NCI-H82 (cell line): Measurements from ENCODE around the gene NUCB1.
A peak's percentile ranks its signal among the peaks of the same experiment; 100 is the strongest.

Experiments
- DNase-seq: peaks from one replicate; lab custom pipeline; 2025; lab: John Stamatoyannopoulos, UW

Gene NUCB1

DNA sequence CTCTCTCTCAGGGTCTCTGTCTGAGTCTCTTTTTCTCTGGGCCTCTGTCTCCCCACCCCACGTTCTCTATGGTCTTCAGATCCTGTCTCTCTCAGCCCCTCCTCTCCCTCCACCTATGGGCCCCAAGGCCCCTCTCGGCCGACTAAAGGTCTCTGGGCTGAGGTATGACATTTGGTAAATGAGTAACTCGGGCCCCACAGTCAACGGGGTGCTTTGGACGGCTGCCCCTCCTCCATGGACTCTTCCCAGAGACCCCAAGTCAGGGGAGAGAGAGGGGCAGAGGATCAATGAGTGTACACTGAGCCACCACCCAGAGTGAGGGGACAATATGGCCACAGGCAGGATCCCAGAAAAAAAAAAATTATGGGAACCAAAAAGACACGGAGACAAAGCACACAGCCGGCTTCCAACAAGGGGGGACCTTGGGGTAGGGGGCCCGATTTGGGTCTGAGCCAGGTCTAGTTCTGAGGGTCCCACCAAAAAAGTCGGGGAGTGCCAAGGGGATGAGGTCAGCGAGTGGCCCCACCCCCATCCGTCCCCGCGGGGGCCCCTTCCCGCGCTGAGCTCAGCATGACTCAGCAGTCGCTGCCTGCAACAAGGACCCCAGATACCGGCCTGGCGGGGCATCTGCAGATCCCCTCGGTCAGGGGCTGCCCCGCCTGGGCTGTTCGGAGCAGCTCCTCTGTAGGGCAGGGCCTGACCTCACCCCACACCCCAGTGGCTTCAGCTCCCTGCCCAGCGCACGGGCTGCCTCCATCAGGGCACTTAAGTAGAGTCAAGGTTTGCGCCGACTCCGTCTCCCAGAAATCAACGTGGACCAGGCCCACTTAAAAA is 63.5 kb downstream of the NUCB1 start:
- peak; percentile 37 for DNase-seq

DNA sequence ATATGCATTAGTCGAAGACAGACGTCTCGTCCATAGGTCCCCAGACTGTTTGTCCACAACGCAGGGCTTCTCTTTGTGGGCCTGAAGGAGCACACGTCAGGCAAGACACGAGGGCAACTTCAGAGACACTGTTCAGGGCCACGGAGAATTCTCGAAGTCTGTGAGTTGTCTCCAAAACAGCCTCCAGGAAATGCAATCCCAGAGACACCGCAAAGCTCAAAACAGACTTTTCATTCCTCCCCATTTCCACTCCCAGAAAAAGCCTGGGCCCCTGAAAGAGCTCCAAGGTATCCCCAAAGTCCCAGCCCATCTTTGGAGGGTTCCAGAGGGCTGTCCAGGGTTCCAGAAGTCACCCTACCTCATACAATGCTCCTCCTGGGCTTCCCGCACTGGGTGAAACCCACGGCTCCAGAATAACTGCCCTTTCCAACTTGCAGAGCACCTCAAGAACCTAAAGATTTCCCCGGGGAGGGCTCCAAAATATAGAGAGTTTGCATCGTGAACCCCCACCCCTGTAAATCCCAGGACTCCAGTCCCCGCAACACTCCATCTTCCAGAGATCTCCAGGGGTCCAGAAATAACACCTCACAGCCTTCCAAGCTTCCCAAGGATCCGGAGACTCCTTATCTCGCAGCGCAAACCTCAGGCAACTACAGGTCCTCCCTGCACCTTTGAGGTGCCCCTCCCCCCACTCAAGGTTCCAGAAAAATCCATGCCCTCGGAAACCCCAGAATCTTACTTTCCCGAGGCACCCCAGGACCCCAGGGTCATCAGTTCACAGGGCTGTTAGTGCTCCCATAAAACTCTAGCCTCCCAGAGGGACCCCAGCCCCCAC is 64.3 kb downstream of the NUCB1 start:
- DNase-seq = peak; percentile 54

- DNase-seq = peak; percentile 98
Observed at GRCh38 chr19:48965040-48965805, 65.1 kb downstream of the NUCB1 start, which contains the start of gene FTL. TSS of gene FTL (plus strand) at chr19:48965309. CDS start at chr19:48965508, 199 bp downstream.

DNA sequence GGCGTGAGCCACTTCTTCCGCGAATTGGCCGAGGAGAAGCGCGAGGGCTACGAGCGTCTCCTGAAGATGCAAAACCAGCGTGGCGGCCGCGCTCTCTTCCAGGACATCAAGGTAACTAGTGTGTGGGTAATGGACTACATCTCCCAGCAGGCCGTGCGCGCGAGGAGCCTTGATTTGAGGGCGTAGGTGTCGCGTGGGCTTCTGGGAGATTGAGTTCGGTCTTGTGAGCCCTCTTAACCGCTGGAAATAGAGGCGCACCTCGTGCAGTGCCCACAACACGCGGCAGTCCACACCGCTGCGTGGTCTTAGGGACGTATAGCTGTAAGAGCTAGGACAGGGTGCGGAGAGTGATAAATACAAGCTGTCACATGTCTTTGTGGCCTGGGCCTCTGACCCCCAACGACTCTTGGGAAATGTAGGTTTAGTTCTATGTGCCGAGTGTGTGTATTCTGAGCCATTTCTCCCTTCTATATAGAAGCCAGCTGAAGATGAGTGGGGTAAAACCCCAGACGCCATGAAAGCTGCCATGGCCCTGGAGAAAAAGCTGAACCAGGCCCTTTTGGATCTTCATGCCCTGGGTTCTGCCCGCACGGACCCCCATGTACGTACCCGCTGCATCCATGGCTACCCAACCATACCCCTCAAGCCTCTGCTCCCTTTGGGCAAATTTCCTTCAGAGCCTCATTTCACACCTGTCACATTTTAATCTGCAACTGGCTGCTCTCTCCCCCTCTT is 65.9 kb downstream of the NUCB1 start:
- peak; percentile 96 for DNase-seq

DNA sequence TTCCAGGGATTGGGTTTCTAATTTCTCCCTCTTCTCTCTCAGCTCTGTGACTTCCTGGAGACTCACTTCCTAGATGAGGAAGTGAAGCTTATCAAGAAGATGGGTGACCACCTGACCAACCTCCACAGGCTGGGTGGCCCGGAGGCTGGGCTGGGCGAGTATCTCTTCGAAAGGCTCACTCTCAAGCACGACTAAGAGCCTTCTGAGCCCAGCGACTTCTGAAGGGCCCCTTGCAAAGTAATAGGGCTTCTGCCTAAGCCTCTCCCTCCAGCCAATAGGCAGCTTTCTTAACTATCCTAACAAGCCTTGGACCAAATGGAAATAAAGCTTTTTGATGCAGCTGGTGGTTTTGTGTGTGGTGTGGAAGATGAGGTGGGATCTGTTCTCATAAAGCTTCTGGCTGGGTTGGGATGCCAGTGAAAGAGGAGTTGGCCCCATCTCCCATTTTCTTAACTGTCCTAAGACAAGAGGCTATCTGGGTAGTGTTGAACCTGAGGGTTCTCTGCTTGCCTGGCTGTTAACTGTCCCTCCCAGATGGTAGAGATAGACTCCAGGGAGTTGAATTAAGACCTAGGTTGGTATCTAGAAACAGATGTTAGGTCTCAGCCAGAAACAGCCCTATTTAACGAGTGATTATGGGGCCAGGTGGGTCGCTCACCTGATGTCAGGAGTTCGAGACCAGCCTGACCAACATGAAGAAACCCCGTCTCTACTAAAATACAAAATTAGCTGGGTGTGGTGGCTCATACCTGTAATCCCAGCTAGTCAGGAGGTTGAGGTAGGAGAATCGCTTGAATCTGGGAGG is 66.6 kb downstream of the NUCB1 start:
- no peak for DNase-seq

DNA sequence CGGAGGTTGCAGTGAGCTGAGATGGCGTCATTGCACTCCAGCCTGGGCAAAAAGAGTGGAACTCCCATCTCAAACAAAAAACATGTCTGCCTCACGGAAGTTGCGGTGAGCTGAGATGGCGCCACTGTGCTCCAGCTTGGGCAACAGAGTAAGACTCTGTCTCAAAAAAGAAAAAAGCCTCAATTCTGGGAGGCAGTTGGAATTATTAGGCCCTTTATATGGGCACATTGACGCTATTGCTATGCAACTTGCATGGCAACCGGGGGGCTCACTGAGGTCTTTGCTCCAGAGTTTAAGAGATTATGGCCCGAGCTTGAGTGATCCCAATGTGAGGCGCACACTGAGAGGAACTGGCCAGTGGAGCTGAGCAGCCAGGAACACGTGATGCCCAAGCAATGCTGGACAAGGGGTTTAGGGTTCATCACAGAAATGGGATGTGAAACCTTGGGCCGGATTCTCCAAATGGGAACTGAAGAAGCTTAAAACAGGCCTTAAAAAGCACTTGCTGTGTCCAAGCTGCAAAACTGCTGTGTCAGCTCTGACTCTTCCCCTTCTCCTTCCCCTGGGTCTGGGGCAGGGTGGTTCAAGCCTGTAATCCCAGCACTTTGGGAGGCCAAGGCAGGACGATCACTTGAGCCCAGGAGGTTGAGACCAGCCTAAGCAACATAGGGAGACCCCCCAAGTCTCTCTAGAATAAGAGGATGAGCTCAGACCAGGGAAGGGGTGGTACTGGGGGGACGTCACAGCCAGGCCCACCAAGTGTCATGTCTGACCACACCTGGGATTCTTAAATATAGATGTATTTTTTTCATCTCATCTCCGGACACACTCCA is 67.5 kb downstream of the NUCB1 start:
- DNase-seq = no peak

DNA sequence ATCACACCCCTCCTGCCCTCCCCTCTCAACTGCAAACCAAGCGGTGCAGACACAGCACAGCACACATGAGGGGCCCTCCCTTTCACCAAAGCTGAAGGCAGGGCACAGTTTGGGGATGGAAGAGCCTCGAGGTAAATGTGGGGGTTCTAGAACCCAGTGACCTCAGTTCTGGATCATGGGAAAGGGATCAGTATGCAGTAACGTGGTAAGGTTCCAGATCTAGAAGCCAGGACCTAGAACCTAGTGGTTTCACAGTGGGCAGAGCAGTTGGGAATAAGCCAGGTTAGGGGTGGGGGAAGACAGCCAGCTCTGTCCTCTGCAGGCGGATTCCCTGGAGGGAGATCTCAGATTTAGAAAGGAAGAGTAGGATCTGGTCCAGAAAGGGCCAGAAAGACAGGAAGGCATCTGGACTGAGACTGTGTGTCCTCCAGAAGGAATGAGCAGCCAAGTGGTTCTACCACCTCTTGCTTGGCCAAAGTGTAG is 68.1 kb downstream of the NUCB1 start:
- no peak for DNase-seq

DNA sequence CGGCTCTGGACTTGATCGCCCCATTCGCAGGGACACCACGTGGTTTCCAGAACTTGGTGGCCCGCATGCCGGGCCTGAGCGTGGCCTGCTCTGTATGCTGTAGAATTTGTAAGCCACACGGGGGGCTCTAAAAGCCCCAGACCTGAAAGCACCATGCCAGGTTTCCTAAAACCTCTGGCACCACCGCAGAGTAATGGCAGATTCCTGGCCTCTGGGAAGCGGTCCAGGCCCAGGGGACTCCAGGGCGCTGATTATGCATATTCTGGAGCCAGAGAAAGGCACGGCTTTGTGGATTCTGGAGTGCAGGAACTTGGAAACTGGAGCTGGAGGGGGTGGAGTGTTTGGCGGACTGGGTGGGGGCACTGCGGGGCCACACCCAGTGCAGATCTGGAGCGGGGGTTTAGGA is 68.7 kb downstream of the NUCB1 start:
- DNase-seq = no peak

DNA sequence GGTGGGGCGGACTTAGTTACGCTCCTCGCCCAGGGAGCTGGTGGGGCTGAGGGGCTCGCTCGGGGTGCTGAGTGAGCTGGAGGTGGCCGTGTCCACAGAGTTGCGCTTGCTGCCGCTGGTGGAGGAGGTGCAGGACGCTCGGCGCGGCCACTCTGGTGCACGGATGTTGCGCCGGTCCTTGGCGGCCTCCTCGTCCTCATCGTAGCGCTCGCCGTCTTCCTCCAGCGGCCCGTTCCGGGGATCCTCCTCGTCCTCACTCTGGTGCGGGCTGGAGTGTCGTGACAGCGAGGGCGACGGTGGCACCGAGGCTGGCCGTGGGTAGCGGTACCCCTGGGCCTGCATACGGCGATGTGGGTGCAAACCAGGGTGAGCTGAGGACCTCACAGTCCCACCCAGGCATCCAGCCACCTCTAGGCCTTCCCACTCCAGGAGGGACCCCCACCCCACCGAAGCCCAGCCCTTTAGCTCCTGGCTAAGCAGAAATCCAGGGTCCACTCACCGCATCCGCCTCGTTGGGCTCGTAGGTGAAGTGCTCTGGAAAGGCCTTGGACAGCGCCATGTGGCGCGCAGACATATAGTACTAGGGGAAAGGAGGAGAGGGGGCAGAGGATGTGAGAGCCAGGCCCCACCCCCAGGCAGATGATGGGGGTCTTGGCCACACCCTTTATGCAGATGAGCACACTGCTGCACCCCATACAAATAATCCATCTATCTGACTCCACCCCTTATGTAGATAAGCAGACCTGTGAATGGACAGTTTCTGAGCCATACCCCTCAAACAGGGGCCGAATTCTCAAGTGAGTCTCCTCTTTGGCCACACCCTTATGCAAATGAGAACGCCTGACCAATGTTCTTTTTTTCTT is 69.4 kb downstream of the NUCB1 start:
- peak; percentile 82 for DNase-seq

DNA sequence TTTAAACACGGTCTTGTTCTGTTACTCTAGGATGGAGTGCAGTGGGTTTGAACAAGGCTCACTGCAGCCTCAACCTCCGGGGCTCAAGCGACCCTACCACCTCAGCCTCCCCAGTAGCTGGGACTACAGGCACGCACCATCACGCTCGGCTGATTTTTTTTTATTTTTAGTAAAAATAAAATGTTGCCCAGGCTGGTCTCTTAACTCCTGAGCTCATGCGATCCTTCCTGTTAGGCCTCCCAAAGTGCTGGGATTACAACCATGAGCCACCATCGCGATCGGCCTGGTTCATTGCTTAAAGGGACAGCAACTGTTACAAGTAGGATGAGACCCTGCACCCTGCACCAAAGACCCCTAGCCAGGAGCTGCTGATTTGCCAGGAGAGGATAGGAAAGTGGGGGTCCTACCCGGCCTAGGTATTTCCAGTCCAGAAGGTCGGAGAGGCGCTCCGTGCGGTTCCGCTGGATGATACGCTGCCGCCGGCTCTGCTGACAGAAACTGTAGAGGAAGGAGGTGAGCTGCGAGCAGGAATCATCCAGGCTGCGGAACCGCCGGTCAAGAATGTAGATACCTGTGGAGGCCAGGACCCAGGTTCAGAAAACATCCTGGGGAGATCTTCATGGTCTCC is 70.1 kb downstream of the NUCB1 start:
- no peak for DNase-seq

DNA sequence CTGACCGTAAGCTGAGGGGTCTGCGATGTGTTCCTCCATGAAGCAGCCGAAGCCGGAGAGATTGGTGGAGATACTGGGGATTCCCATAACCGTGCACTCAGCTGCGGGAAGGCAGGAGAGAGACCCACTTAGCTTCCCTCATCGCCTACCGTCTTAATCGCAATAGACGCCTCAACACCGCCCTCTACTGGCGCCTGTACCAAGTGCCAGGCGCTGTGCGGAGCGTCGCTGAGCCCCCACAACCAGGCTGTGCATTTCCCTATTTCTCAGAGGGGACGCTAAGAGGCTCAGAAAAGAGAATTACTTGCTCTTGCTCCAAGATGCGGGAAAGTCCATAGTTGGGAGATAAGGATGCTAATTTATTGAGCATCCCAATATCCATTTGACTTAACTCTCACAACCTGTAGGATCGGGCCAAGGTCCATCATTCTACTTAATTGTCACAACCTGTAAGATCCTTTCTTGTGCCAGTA is 70.8 kb downstream of the NUCB1 start:
- DNase-seq = peak; percentile 94
